ENCODE data around the gene APOA5.
"Not testable (repeated sequence)": the region's sequence is repeated elsewhere in the genome, so short reads cannot be mapped to it uniquely, and the experiment has no call there.

The APOA5 gene

GRCh38 chr11:116791813-116792143 is at the start of gene APOA5:
TSS of gene APOA5 (minus strand) at chr11:116791879. CDS start at chr11:116791860, 19 bp downstream.
- no peak for DNase-seq (ENCODE audit: low spot score)

- DNase-seq (ENCODE audit: low spot score): no peak
Measured at GRCh38 chr11:116840746-116841296, 49.1 kb upstream of the APOA5 start.

GRCh38 chr11:116840224-116840745 is 48.6 kb upstream of the APOA5 start:
- peak; percentile 53 for DNase-seq (ENCODE audit: low spot score)

GRCh38 chr11:116838321-116839084 is 46.8 kb upstream of the APOA5 start:
- no peak for DNase-seq (ENCODE audit: low spot score)

- no peak for DNase-seq (ENCODE audit: low spot score)
Measured at GRCh38 chr11:116837231-116838091, 45.8 kb upstream of the APOA5 start, which contains the start of gene APOA1. TSS of gene APOA1 (minus strand) at chr11:116837622. CDS start at chr11:116837387, 235 bp downstream.

- no peak for DNase-seq (ENCODE audit: low spot score)
Measured at GRCh38 chr11:116836632-116836991, 44.9 kb upstream of the APOA5 start.

GRCh38 chr11:116835791-116836631 is 44.3 kb upstream of the APOA5 start:
- peak; percentile 93 for DNase-seq (ENCODE audit: low spot score)

- no peak for DNase-seq (ENCODE audit: low spot score)
Measured at GRCh38 chr11:116835042-116835772, 43.5 kb upstream of the APOA5 start.

GRCh38 chr11:116834535-116835041 is 42.9 kb upstream of the APOA5 start:
- DNase-seq (ENCODE audit: low spot score): not testable (repeated sequence)

- no peak for DNase-seq (ENCODE audit: low spot score)
Measured at GRCh38 chr11:116833816-116834534, 42.3 kb upstream of the APOA5 start.

- DNase-seq (ENCODE audit: low spot score): no peak
Measured at GRCh38 chr11:116833491-116833815, 41.8 kb upstream of the APOA5 start.

GRCh38 chr11:116832350-116833290 is 40.9 kb upstream of the APOA5 start:
- DNase-seq (ENCODE audit: low spot score): no peak

GRCh38 chr11:116831790-116832349 is 40.2 kb upstream of the APOA5 start:
- no peak for DNase-seq (ENCODE audit: low spot score)

- DNase-seq (ENCODE audit: low spot score): no peak
Measured at GRCh38 chr11:116830184-116830912, 38.7 kb upstream of the APOA5 start.

GRCh38 chr11:116829525-116830183 is 38.0 kb upstream of the APOA5 start, which contains the start of gene APOC3:
TSS of gene APOC3 (plus strand) at chr11:116829907. CDS start at chr11:116830583, 676 bp downstream.
- no peak for DNase-seq (ENCODE audit: low spot score)

GRCh38 chr11:116828632-116829524 is 37.2 kb upstream of the APOA5 start:
- DNase-seq (ENCODE audit: low spot score): no peak

Data from hepatic stellate cell (primary cell).